Liver (tissue), 9 donors: ENCODE measurements around the gene BHLHE23. TPM values are rescaled to one million over a fixed set of nuclear protein-coding genes. Genes with fewer than 3 reads are reported as not detected.

Experiments
- DNase-seq: peaks from one replicate; pipeline ENCODE4 v3.0.0-alpha.2; 2017; ENCODE audit warnings: low spot score
- H3K27ac ChIP-seq, 2 donors: one replicate each; pipeline ENCODE4 v1.7.0; 2013; ENCODE audit warnings: inconsistent platforms in 2 of 2, low read length in 2 of 2, control low read depth in 1 of 2, low read depth in 1 of 2, mild to moderate bottlenecking in 1 of 2
- H3K27me3 ChIP-seq, 4 donors: one replicate each; pipeline versions ENCODE4 v1.6.1 to v1.7.0; 2013; ENCODE audit warnings: low read length in 3 of 4, inconsistent platforms in 1 of 4, mild to moderate bottlenecking in 1 of 4, moderate library complexity in 1 of 4; ENCODE audit not compliant: control insufficient read depth in 4 of 4, insufficient read depth in 4 of 4
- H3K36me3 ChIP-seq, 4 donors: one replicate each; pipeline versions ENCODE4 v1.6.1 to v1.7.0; 2013; ENCODE audit warnings: low read length in 3 of 4, mild to moderate bottlenecking in 3 of 4, low read depth in 1 of 4, moderate library complexity in 1 of 4; ENCODE audit not compliant: control insufficient read depth in 4 of 4, insufficient read depth in 3 of 4
- H3K4me1 ChIP-seq, 4 donors: one replicate each; pipeline versions ENCODE4 v1.6.1 to v1.7.0; 2013; ENCODE audit warnings: low read length in 3 of 4, mild to moderate bottlenecking in 3 of 4, moderate library complexity in 1 of 4; ENCODE audit not compliant: control insufficient read depth in 4 of 4, insufficient read depth in 4 of 4
- H3K4me3 ChIP-seq, 3 donors: one replicate each; pipeline versions ENCODE4 v1.6.1 to v1.7.0; 2013; ENCODE audit warnings: low read length in 3 of 3, control low read depth in 1 of 3, low read depth in 1 of 3, mild to moderate bottlenecking in 1 of 3
- H3K9ac ChIP-seq, 2 donors: one replicate each; pipeline ENCODE4 v1.7.0; 2013; ENCODE audit warnings: low read length in 2 of 2, mild to moderate bottlenecking in 2 of 2, moderate library complexity in 2 of 2, control low read depth in 1 of 2, low read depth in 1 of 2
- H3K9me3 ChIP-seq, 4 donors: one replicate each; pipeline versions ENCODE4 v1.6.1 to v1.7.0; 2013; ENCODE audit warnings: low read length in 3 of 4; ENCODE audit not compliant: control insufficient read depth in 4 of 4
- ATF3 ChIP-seq: IDR thresholded peaks from 2 replicates; pipeline ENCODE4 v1.6.1; 2016; ENCODE audit warnings: antibody characterized with exemption
- CTCF ChIP-seq: fragments of 150-350 bp; IDR thresholded peaks from 2 replicates; pipeline ENCODE4 v1.5.1; 2017; ENCODE audit warnings: improper control_type of control experiment, low read depth, low read length; ENCODE audit not compliant: missing input control
- EGR1 ChIP-seq, 2 donors: IDR thresholded peaks; 2 replicates each; pipeline ENCODE4 v1.6.1; 2016 to 2018; ENCODE audit warnings: antibody characterized with exemption in 2 of 2, low read depth in 2 of 2
- FOXA1 ChIP-seq: IDR thresholded peaks from 2 replicates; pipeline ENCODE4 v1.6.1; 2016; ENCODE audit warnings: antibody characterized with exemption
- FOXA2 ChIP-seq: IDR thresholded peaks from 2 replicates; pipeline ENCODE4 v1.6.1; 2016; ENCODE audit warnings: antibody characterized with exemption
- GABPA ChIP-seq, 2 donors: IDR thresholded peaks in 1 of 2; conservative IDR thresholded peaks in 1 of 2; 2 replicates each; pipeline ENCODE4 v1.6.1; 2016; ENCODE audit warnings: antibody characterized with exemption in 2 of 2, mild to moderate bottlenecking in 1 of 2, moderate library complexity in 1 of 2
- HNF4A ChIP-seq, 2 donors: conservative IDR thresholded peaks; 2 replicates each; pipeline ENCODE4 v1.6.1; 2016; ENCODE audit warnings: antibody characterized with exemption in 2 of 2, mild to moderate bottlenecking in 2 of 2
- HNF4G ChIP-seq: IDR thresholded peaks from 2 replicates; pipeline ENCODE4 v1.6.1; 2016; ENCODE audit warnings: antibody characterized with exemption
- JUND ChIP-seq, 2 donors: IDR thresholded peaks; 2 replicates each; pipeline ENCODE4 v1.6.1; 2016; ENCODE audit warnings: antibody characterized with exemption in 2 of 2
- MAX ChIP-seq: IDR thresholded peaks from 2 replicates; pipeline ENCODE4 v1.6.1; 2016; ENCODE audit warnings: antibody characterized with exemption
- NR2F2 ChIP-seq: IDR thresholded peaks from 2 replicates; pipeline ENCODE4 v1.6.1; 2016; ENCODE audit warnings: antibody characterized with exemption
- RAD21 ChIP-seq, 2 donors: IDR thresholded peaks; 2 replicates each; pipeline ENCODE4 v1.6.1; 2016; ENCODE audit warnings: antibody characterized with exemption in 2 of 2, mild to moderate bottlenecking in 2 of 2
- REST ChIP-seq: IDR thresholded peaks from 2 replicates; pipeline ENCODE4 v1.6.1; 2016; ENCODE audit warnings: antibody characterized with exemption, mild to moderate bottlenecking
- RXRA ChIP-seq, 2 donors: IDR thresholded peaks; 2 replicates each; pipeline ENCODE4 v1.6.1; 2017 to 2018; ENCODE audit warnings: antibody characterized with exemption in 2 of 2, mild to moderate bottlenecking in 1 of 2
- SP1 ChIP-seq: IDR thresholded peaks from 2 replicates; pipeline ENCODE4 v1.6.1; 2018; ENCODE audit warnings: antibody characterized with exemption, mild to moderate bottlenecking
- TAF1 ChIP-seq: conservative IDR thresholded peaks from 2 replicates; pipeline ENCODE4 v1.6.1; 2016; ENCODE audit warnings: antibody characterized with exemption, mild to moderate bottlenecking
- YY1 ChIP-seq: IDR thresholded peaks from 2 replicates; pipeline ENCODE4 v1.6.1; 2016; ENCODE audit warnings: antibody characterized with exemption, mild to moderate bottlenecking
- ZBTB33 ChIP-seq: IDR thresholded peaks from 2 replicates; pipeline ENCODE4 v1.6.1; 2016; ENCODE audit warnings: antibody characterized with exemption
- WGBS: extraction: QIAGEN DNeasy Blood & Tissue Kit; methylation state at CpG from one replicate; pipeline ENCODE4 v1.1.7; 2013; 5-methylcytosine and 5-hydroxymethylcytosine counted together
- polyA plus RNA-seq, 2 donors: library from polyadenylated mRNA; stranded (reverse) in 1 of 2; unstranded in 1 of 2; fragments of 200-250 nt in 1 of 2; fragments of >200 nt in 1 of 2; fragmentation: Nextera tagmentation in 1 of 2; extraction: Ambion mirVana in 1 of 2; gene quantifications; one replicate each; pipeline versions ENCODE4 v1.2.1 to v1.2.3, GENCODE V29; 2013 to 2015
- total RNA-seq, 2 donors: library from RNA; depleted of rRNA; stranded (reverse); fragments of >200 nt; gene quantifications; one replicate each; pipeline ENCODE4 v1.2.3, GENCODE V29; 2014
- donor health status: healthy.
- donor health status: healthy.
- donor health status: healthy.
- donor health status: healthy.
- donor health status: healthy.

The BHLHE23 gene
- total and polyA plus RNA-seq, 4 donors: not detected

GRCh38 chr20:63017826-63018411 is 11.2 kb upstream of the BHLHE23 start:
- H3K9ac ChIP-seq: no peak overlapping the region
- H3K27me3 ChIP-seq: peaks cover 3 to 18% (median 4%) of the 10 kb centered on the region in 4 donors
- H3K4me1 ChIP-seq: peaks cover 0 to 7% (median 4%) of the 10 kb centered on the region in 4 donors
- H3K9me3 ChIP-seq: peaks cover 0 to 4% (median under 1%) of the 10 kb centered on the region in 4 donors
- no peak for DNase-seq
- 85% methylated on average over 25 of the region's 25 CpGs for WGBS
- TF ChIP-seq REST (no peak), FOXA1 (no peak)
- no peak overlapping the region for H3K4me3 ChIP-seq
- no peaks in the 10 kb centered on the region for H3K36me3 ChIP-seq
- no peak overlapping the region for H3K27ac ChIP-seq

- Histone ChIP-seq H3K36me3 (no peaks in the 10 kb centered on the region), H3K27me3 (peaks cover 3 to 18% (median 4%) of the 10 kb centered on the region in 4 donors), H3K4me3 (no peak overlapping the region), H3K9ac (no peak overlapping the region), H3K9me3 (peaks cover 0 to 4% (median under 1%) of the 10 kb centered on the region in 4 donors), H3K27ac (no peak overlapping the region), H3K4me1 (peaks cover 0 to 3% (median 2%) of the 10 kb centered on the region in 4 donors)
- no peak for TF ChIP-seq TAF1
- TF ChIP-seq SP1: no peak
- TF ChIP-seq FOXA2: no peak
- TF ChIP-seq FOXA1: no peak
- no peak for TF ChIP-seq JUND (IDR thresholded peaks at IDR 0.05)
- no peak for TF ChIP-seq RAD21 (IDR thresholded peaks at IDR 0.05)
- TF ChIP-seq RXRA (IDR thresholded peaks at IDR 0.05): no peak
- no peak for TF ChIP-seq MAX
- no peak for TF ChIP-seq YY1
- TF ChIP-seq NR2F2: no peak
- TF ChIP-seq EGR1 (IDR thresholded peaks at IDR 0.05; ENCODE audit: low read depth in 2 of 2): no peak
- TF ChIP-seq GABPA (IDR thresholded peaks at IDR 0.05 in 1 of 2, conservative IDR thresholded peaks at IDR 0.05 in 1 of 2): no peak
- TF ChIP-seq HNF4A (conservative IDR thresholded peaks at IDR 0.05): no peak
- TF ChIP-seq REST: no peak
- TF ChIP-seq ATF3: no peak
- TF ChIP-seq ZBTB33: no peak
- no peak for TF ChIP-seq HNF4G
- TF ChIP-seq CTCF: no peak
- no peak for DNase-seq
- WGBS: 75% methylated on average over 22 of the region's 22 CpGs
Measured at GRCh38 chr20:63017076-63017825, 10.5 kb upstream of the BHLHE23 start.
